Stromal cell of bone marrow (primary cell): ENCODE measurements around the gene DACT1.
A peak's percentile ranks its signal among the peaks of the same experiment; 100 is the strongest.
"Not testable (repeated sequence)": the region's sequence is repeated elsewhere in the genome, so short reads cannot be mapped to it uniquely, and the experiment has no call there.

Experiments
- DNase-seq: peaks from one replicate; pipeline ENCODE4 v3.0.0-alpha.2; 2012; ENCODE audit warnings: low read depth

DACT1 gene, protein sequence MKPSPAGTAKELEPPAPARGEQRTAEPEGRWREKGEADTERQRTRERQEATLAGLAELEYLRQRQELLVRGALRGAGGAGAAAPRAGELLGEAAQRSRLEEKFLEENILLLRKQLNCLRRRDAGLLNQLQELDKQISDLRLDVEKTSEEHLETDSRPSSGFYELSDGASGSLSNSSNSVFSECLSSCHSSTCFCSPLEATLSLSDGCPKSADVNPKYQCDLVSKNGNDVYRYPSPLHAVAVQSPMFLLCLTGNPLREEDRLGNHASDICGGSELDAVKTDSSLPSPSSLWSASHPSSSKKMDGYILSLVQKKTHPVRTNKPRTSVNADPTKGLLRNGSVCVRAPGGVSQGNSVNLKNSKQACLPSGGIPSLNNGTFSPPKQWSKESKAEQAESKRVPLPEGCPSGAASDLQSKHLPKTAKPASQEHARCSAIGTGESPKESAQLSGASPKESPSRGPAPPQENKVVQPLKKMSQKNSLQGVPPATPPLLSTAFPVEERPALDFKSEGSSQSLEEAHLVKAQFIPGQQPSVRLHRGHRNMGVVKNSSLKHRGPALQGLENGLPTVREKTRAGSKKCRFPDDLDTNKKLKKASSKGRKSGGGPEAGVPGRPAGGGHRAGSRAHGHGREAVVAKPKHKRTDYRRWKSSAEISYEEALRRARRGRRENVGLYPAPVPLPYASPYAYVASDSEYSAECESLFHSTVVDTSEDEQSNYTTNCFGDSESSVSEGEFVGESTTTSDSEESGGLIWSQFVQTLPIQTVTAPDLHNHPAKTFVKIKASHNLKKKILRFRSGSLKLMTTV

DNA sequence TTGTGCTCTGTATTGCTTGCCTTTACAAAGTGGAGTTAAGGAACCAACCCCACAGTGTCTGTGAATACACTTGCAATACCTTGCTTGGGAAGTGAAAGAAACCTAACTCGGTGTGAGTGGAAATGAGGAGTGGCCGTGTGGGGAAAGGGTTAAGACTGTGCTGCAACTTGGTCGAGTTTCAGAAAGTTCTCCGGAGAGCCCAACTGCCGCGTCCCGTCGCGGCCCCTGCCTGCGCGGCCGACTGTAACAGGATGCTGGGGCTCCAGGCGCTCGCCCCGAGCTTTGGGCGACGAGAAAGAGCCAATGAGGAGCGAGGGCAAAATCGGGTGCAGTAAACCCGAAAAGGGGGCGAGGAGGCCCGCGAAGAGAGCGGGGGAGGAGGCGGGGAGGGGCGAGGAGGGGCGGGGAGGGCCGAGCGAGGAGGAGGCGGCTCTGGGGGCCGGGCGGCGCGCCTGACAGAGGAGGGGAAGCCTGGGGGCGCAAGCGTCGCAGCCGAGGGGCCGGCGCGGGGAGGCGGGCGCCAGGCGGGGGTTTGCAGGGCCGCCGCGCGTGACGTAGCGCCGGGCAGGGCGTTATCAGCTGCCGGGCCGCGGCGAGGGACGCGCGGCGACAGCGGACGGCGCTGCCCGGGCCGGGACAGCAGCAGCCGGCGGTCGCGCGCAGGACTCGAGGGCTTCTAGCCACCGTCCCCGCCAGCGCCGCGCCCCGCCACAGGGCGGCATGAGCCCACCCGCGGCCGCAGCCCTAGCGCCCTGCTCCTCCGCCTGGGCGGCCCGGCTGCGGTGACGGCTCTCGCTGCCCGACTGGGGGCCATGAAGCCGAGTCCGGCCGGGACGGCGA lies at the start of gene DACT1:
Gene DACT1, plus strand, starts transcription at position 572 of the 840 bp plus-strand sequence. Its CDS starts 241 bp downstream, at position 813.
- DNase-seq = no peak

DNA sequence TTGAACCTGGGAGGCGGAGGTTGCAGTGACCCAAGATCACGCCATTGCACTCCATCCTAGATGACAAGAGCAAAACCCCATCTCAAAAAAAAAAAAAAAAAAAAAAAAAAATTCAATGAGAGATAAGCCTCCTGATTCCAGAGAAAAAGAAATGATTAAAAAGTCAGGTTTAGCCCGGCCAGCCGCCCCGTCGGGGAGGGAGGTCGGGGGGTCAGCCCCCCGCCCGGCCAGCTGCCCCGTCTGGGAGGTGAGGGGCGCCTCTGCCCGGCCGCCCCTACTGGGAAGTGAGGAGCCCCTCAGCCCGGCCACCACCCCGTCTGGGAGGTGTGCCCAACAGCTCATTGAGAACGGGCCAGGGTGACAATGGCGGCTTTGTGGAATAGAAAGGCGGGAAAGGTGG lies 49.4 kb upstream of the DACT1 start:
- DNase-seq = not testable (repeated sequence)

DNA sequence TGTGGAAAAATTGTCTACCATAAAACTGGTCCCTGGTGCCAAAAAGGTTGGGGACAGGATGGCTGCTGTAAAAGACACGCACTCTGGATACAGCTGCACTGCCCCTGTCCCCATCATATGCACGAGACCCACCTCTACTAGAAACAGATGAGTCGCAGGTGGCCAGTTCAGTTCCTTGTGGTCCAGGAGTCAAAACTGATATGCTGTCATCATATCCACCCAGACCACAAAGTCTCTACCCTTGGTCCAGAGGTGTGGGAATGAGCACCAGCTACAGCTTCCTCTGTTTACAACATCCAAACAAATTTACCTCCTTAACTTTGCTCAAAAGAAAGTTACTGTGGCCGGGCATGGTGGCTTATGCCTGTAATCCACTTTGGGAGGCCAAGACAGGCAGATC lies 43.8 kb upstream of the DACT1 start:
- DNase-seq = no peak

DNA sequence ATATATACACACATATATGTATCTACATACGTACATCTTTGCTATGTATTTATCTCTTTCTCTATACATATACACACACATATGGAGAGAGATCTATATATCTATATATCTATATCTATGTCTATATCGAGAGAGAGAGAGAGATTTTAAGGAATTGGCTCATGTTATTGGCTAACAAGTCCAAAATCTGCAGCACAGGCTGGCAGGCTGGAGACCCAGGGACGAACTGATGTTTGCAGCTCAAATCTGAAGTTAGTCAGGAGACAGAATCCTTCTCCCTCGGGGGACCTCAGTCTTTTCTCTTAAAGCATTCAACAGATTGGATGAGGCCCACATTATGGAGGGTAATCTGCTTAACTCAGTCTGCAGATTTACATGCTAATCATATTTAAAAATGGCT lies 40.7 kb upstream of the DACT1 start:
- no peak for DNase-seq

DNA sequence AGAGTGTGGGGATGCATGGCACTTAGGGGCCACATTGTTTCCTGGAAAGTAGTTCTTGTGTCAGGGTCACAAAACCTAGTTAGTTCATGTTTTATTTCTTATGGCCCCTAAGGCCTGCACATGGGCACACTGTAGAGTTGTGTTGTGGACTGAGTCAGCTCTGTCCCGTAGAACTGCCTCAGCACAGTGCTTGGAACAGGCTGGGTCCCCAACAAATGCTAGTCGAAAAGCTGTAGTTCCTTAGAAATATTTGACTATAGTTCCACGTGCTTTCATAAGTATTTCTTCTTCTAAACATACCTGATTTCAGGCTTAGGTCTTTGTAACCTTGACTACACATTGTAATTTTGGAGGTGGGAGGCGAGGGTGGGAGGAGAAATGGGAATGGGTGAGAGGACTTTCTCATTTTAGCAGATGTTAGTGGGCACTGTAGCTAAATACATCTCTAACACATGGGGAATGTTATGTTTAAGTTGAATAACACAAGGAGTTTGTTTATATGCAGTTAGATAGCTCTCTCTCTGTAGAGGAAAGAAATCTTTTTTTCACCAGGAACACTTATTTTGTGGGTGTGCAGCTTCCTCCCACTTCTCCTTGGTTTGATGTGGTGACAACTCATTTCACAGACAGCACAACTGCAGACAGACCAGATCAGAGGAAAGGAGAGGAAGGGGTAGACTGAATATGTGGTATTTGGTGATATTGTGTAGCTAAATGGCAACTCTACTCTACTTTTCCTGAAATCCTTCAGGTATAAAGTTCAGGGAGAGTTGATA lies 39.5 kb upstream of the DACT1 start:
- no peak for DNase-seq

DNA sequence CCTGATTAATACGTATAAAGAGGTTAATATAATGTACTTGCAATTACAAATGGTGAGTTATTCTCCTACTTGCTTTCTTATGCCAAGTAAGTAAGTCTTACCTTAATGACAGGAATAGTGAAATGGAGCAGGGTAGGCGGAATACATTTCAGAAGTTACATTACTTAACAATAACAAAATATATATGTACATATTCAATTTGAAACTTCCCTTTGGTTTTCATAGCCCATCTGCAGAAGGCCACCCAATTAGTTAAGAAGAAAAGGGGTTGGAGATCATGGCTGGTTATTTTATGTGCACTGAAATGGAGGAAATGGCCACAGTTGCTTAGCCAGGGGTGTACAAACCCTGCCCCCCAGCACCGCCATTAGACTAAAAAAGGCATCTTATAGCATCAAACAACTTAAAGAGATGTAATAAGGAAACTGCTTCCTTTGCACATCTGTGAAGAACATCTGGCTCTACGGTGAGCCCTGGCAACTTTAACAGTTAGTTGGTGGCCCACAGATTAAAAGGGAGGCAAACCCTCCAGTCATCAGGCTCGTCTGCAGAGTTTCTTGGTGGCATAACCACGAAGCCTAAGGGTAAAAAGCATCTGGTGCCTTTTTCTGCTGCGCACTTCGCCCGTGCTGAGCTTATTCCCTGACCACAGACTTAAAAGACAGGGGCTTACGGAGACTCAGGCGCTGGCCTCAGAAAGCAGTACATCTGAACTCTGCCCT lies 38.8 kb upstream of the DACT1 start:
- DNase-seq = no peak

DNA sequence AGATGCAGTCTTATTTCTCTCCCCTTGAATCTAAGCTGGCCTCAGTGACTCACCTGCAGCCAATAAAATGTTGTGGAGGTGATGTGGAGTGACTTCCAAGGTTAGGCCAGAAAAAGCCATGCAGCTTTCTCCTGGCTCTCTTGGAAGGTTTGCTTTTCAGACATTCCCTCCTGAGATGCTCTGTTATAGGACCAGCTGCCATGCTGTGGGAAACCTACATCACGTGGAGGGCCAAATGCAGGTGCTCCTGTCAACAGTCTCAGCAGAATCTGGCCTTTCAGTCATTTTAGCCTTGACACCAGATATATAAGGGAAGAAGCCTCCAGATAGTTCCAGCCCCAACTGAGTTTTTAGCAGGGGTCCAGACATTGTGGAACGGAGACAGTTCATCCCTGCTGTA lies 38.1 kb upstream of the DACT1 start:
- no peak for DNase-seq

DNA sequence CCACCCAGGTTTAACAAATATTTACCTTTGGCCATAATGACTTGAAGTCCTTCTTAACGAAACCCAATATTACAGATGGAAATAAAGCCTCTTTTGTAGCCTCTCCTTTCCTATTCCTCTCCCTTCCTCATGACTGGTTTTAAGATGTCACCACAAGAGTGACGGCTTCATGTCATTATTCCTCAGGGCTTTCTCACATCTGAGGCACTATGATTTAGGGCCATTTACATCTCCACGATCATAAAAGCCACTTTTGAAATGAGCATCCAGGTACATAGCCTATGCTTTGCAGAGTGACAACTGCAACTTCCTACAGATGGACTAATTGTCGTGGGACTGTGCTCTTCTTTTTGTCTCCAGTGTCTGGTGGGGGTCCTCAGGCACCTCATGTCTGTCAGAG lies 32.3 kb upstream of the DACT1 start:
- no peak for DNase-seq

DNA sequence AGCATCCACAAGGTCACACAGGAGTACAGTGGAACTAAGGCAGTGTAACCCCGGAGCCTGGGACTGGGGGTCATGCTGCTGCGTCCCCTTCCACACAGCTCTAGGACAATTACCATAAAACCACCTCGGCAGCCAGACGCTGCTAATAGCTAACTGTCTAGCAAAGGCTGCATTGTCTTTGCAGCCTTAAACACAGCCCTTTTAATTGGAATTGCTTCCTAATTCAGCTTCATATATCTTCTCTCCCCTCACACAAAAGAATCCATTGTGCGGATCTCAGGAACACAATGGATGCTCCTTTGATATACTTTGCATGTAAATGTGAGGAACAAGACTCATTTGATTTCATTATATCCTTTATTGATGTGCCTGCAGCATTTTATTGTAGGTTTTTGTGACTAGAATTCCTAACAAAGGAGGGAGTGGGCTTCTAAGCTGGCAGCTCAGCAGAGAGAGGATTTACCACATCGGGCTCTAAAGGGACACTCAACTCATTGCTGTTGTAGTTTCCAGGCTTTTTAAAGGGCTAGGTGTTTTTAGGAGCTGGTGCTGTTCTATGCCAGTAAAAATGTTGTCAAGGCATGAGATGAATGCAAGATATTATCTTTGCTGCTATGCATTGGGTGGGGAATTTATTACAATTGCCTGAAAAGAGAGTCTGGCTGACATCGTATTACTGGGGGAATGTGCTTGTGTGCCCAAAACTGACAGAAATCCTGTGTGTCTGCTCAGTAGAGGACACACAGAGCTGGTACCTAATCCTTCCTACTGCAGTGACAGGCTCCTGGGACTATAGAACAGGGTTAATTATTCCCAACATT lies 30.4 kb upstream of the DACT1 start:
- DNase-seq = no peak

DNA sequence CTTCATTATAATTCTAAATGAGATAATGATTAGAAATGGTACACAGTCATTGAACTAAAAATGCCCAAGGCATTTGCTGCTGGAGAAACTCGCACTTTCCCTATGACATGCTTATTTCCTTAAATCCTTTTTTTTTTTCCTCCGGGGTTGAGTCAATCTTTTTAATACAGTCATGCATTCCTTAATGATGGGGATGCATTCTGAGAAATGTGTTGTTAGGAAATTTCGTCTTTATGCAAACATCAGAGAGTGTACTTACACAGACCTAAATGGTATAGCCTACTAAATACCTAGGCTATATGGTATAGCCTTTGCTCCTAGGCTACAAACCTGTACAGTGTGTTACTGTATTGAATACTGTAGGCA lies 29.8 kb upstream of the DACT1 start:
- peak; percentile 42 for DNase-seq

DNA sequence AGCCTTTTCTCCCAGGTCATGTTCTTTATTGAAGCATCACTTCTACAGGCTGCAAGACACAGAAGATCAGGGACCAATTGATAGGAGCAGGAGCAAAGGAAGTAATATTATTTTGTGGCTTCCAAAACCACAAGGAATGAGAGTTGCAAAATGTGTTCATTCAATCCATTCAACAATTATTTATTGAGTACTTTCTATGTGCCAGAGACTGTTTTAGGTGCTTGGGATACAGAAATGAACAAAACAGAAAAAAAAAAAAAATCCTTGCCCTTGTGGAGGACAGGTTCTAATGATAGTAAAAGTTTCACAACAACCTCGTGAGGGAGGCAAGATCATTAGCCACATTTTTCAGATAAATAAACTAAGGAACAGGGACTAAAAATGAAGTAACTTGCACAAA lies 20.1 kb upstream of the DACT1 start:
- DNase-seq = no peak

DNA sequence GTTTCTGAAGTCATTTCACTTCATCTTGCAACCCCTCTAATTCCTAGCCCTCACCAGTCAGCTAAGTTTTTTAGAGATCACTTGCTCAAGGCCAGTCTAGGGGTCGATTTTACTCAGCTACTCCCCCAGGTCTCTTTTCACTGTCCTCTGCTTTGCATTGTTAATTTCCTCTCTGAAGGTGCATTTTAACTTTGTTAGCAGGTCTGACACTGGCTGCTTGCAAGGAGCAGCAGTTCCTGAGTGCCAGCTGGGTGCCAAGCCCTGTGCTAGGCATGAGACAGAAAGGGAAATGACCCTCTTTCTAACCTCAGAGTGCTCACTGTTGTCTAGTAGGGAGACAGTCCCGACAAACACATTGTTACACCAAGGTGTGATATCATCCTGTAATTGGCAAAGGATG lies 17.8 kb upstream of the DACT1 start:
- DNase-seq = no peak

DNA sequence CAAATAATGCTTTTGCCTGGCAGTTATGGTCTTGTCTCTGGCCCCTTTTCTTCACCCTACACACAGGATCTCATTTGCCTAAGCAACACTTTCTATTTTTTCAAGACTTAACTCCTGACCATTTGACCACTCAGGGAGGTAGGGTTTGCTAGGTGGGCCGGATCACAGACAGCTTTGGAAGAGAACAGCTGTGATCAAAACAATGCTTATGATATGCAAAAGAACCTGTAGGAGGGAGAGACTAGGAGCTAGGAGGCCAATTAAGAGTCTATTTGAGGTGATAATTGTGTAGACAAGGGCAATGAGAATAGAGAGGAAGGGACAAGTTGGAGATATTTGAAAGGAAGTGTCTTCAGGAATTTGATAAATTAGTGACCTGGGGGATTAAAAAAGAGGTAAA lies 12.3 kb upstream of the DACT1 start:
- DNase-seq = no peak

DNA sequence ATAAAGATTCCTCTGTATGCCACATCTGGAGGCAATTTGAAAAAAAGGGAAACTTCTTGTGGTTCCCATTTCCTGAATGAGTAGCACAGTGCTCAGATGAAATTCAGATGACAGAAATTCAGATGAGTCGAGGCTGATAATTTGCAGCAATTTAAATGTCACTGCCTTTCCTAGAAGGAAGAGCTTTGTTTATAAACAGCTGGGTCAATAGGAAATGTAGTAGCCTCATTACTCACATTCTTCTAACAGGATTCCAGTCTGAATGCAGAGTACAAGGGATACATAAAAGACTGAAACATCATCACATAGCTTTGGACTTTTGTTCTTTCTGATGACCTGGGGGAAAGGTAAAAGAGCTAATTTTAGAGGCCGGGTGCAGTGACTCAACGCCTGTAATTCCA lies 11.3 kb upstream of the DACT1 start:
- DNase-seq = peak; percentile 48

DNA sequence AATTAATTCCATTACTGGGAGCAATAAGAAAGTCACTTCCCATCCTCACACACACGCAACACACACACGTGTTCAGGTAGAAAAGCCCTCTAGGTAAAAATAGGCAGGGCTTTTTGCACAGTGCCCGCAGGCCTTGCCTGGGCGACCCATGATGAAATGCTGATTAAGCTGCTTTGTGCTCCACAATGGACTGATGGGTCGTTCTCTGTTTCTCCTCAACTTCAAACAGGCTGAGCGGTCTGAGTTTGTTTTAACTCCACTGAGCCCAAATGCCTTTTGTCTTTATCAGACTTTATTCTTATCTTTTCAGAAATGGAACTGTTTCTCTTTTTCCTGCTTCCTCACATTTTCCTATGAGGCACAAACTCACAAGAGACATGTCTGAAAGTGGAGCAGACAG lies 9.4 kb upstream of the DACT1 start:
- DNase-seq = no peak

DNA sequence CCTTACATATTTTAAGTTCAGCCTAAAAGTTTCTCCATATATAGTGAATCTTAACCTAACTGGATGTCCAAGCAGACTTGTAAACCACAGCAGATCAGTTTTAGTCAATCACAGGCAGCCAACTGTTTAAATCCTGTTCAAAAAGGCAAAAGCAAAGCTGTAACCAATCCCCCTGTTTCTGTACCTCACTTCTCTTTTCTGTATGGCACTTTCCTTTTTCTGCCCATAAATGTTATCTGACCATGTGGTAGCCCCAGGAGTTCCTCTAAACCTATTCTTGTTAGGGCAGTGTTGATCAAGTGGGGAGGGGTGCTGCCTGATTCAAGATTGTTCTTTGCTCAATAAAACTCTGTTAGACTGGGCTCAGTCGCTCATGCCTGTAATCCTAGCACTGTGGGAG lies 8.5 kb upstream of the DACT1 start:
- no peak for DNase-seq

DNA sequence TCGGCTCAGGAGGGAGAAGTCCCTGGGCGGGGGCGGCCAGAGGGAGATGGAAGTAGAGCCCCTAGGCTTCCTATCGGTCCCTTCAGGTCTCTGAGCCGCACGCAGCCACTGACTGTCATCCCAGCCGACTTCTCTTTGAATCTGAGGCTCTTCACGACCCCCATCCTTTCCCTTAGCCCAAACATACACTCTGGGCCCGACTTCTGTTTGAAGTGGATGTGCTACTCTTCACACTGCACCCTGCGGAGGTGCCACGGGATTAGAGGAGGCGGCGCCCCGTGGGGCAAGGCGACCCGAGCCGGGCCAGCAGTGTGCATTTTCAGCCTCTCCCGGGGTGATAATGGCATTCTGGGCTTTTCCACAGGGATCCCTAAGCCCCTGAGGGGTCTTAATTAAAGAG lies 6.0 kb upstream of the DACT1 start:
- DNase-seq = no peak

DNA sequence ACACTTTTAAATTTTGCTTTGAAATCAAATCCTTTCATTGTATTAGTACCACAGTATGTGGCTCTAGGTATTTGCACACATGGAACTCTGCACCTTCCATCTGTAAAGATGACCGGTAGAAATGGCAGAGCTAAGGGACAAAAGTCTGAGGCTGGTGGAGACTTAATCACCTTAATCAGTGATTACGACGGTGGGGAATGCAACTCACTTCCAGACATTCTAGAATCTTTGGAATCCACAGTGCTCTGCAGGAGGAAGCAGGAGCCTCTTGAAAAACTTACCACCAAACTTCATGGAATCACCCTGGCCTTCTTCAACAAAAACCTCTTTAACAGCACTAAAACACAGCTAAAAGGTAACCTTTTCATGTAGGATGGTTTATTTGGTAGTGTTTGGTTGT lies 3.9 kb upstream of the DACT1 start:
- DNase-seq = no peak

DNA sequence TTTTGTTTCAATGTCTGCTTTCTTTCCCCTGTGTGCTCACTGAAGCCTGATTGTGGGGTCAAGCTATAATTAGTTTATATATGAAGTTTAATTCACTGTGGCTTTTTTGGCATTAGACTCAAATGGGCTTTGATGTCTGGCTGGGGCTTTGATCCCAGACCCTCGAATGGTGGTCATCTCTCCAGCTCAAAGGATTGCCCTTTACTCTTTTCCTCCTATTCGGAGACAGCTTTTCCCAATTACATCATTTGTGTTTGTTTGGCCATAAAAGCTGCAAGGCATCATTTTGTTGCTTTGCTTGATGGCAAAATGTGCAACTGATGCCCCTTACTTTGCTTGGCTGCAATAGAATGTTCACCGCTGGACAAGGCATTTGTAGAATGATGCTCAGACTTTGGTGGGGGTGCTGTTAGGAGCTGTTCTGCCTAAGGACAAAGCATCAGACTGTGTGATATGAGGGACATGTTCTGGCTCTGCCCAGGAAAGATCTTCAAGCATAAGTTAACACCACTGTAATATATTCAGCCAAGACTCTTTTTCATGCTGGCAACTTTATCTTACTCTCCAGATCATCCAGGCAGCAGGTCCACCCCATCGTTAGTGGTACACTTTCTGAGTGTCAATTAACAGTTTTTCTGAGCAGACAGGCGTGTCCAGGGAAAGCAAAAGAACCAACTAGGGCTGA lies 3.2 kb upstream of the DACT1 start:
- DNase-seq = no peak
